D721Med (cell line): ENCODE data around the gene BEAN1.

Source experiments
- DNase-seq: peaks from one replicate; pipeline ENCODE4 v3.0.0; 2011; ENCODE audit warnings: low spot score; ENCODE audit not compliant: insufficient read length
- FAIRE-seq: peaks from 2 replicates; lab custom pipeline; 2011; peaks lifted over from hg19 to GRCh38; lab: Jason Lieb, UNC
- TF ChIP-seq, protein P1 (sequence below): IDR thresholded peaks from 2 replicates; pipeline ENCODE4 v1.5.1; 2012; ENCODE audit warnings: mild to moderate bottlenecking, control low read depth; ENCODE audit not compliant: insufficient read depth; ENCODE audit errors: missing control alignments

The BEAN1 gene

GRCh38 chr16:66422366-66422765, 4.7 kb upstream of the BEAN1 start:
- FAIRE-seq (no peak), DNase-seq (no peak)
- TF ChIP-seq, protein P1, sequence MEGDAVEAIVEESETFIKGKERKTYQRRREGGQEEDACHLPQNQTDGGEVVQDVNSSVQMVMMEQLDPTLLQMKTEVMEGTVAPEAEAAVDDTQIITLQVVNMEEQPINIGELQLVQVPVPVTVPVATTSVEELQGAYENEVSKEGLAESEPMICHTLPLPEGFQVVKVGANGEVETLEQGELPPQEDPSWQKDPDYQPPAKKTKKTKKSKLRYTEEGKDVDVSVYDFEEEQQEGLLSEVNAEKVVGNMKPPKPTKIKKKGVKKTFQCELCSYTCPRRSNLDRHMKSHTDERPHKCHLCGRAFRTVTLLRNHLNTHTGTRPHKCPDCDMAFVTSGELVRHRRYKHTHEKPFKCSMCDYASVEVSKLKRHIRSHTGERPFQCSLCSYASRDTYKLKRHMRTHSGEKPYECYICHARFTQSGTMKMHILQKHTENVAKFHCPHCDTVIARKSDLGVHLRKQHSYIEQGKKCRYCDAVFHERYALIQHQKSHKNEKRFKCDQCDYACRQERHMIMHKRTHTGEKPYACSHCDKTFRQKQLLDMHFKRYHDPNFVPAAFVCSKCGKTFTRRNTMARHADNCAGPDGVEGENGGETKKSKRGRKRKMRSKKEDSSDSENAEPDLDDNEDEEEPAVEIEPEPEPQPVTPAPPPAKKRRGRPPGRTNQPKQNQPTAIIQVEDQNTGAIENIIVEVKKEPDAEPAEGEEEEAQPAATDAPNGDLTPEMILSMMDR: no peak

- DNase-seq (no peak), FAIRE-seq (no peak)
- TF ChIP-seq, protein P1: no peak
Observed at GRCh38 chr16:66423177-66423576, 3.9 kb upstream of the BEAN1 start.

DNA sequence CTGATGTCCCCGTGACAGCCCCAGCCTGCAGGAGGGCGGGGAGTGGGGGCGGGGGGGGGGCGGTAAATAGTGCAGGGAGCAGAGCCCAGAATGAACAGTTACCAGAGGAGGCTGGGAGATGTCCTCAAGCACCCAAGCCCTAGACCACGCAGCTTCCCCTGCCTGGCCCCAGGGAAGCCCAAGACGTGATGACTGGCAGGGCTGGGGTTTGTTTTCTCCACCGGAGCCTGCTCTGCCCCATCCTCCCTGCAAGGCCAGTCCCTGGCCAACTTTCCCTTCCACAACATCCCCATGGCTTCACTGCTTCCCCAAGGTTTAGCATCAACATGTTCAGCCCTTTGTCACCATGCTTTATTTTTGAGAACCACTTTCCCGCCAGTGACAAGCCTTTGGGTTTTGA, 1.4 kb upstream of the BEAN1 start:
- TF ChIP-seq, protein P1: no peak
- no peak for FAIRE-seq
- no peak for DNase-seq

GRCh38 chr16:66426112-66427035, 721 bp upstream of the BEAN1 start:
- no peak for DNase-seq
- FAIRE-seq: no peak

DNA sequence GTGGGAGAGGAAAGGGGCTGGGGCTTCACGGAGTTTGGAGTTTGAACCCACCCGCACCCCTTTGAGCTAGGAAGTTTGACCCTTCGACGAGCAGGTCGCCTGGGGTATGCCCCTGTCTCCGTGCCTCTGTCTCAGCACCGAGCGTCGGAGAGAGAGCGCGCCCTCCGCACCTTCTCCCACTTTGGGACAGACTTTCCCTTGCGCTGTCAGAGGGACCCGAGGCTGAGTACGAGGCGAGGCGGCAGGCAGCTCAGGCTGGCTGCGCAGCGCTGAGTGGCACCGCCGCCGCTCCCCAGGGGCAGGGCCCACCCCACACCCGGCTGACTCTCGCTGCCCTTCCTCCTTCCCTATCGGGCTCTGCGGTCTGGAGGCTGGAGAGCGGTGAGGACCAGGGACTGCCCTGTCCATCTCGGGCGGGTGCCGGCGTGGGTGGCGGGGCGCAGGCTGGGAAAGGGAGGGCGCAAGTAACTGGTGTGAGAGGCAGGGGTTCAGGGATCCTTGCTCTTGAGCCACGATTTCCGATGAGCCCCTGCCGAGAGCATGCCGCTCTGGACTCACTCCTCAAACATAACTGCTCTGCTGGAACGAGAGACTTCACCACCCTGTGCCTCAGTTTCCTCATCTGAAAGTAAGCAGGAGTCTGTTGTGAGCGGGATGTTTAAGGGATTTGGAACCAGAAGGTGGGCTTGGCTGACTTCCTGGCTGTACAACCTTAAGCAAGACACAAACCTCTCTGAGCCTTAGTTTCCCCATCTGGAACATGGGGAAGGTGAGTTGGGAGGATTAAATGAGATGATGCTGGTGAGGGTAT, 981 bp downstream of the BEAN1 start:
- TF ChIP-seq, protein P1: no peak
- no peak for FAIRE-seq
- no peak for DNase-seq

More at GRCh38 chr16:66426112-66427035, 721 bp upstream of the BEAN1 start:
- TF ChIP-seq, protein P1: no peak

DNA sequence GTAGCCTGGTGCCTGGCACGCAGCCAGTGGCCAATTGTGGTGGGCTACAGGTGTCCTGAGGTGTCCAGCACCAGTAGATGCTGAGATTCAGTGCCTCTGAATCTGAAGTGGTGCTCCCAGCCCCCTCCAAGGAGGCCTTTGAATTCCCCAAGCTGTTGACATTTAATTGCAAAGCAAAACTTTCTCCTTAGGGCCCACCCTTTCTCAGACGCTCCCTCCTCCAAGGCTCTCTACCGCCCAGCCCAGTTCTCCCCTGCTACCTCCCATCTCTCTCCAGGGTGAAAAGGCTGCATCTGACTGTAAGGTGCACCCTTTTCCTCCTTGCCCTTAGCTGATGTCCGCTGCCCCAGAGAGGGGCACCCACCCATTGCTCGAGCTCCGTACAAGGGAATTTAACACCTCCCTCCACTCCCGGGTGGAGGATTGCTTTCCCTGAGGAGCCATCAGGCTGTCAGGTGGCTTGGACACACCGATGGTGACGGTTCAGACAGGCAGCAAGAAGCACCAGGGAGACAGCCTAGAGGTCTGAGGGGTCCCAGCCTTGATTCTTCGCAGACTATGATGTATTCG, 1.7 kb downstream of the BEAN1 start:
- no peak for DNase-seq
- no peak for FAIRE-seq
- TF ChIP-seq, protein P1: no peak
